ENCODE measurements around the gene ZFP62.
"Not testable (repeated sequence)": the region's sequence is repeated elsewhere in the genome, so short reads cannot be mapped to it uniquely, and the experiment has no call there.

ZFP62 gene

GRCh38 chr5:180831139-180832093, 29.7 kb downstream of the ZFP62 start:
- Histone ChIP-seq H3K27me3 (replicated peaks) (no peaks in the 10 kb centered on the region), H3K27ac (peak overlapping the region; percentile 76), H3K36me3 (replicated peaks) (no peaks in the 10 kb centered on the region), H3K4me3 (ENCODE audit: low read depth, low read length) (peak overlapping the region; percentile 80)
- TF ChIP-seq CTCF (IDR thresholded peaks at IDR 0.05; ENCODE audit: low read depth, low read length, missing control alignments), result no peak
- in situ Hi-C loops (cut with HindIII; ENCODE audit: low pct_ligation_motif_present, low sequenced_read_pairs), result no loop called here
- peak; percentile 49 for DNase-seq

DNA sequence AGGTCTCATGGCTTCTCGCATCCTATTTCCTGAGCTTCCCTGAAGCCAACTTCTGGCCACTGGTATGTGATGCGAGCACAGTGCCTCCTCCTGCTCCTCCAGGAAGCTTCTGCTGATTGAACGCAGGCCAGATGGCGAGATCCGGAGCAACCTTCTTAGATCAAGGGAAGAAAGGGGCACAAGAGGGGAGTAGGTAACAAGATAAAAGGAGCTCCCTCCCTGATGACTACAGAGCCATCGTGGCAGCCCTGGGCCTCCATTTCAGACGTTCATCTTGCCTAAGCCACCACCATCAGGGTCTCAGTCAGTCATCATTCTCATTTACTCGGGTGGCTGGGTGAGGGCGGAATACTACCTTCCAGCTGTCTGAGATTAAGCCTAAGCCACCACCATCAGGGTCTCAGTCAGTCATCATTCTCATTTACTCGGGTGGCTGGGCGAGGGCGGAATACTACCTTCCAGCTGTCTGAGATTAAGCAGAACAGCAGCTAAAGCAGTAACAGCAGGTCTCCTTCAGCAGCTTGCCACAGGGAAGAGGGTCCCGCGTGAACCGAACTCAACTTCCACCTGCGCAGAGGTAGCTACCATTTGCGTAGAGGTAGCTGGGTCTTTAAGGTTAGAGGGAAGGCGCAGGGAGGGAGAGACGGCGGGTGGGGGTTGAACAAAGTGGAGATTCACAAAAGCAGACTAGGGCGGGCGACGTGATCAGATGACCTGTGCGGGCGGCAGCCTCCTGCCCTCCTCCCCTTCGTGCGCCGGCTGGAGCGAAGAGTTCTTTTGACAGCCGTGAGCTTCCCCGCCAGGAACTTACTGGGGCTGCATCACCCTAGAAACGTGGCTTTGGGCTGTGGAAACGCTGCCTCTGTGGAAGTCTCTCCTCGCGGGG, 30.6 kb downstream of the ZFP62 start:
- no peak for DNase-seq
- TF ChIP-seq CTCF (IDR thresholded peaks at IDR 0.05; ENCODE audit: low read depth, low read length, missing control alignments), result no peak
- peak overlapping the region; percentile 76 for H3K27ac ChIP-seq
- H3K4me3 ChIP-seq (ENCODE audit: low read depth, low read length), result peak overlapping the region; percentile 80
- H3K27me3 ChIP-seq (replicated peaks), result no peaks in the 10 kb centered on the region
- H3K36me3 ChIP-seq (replicated peaks), result no peaks in the 10 kb centered on the region
- in situ Hi-C loops (cut with HindIII; ENCODE audit: low pct_ligation_motif_present, low sequenced_read_pairs), result no loop called here

DNA sequence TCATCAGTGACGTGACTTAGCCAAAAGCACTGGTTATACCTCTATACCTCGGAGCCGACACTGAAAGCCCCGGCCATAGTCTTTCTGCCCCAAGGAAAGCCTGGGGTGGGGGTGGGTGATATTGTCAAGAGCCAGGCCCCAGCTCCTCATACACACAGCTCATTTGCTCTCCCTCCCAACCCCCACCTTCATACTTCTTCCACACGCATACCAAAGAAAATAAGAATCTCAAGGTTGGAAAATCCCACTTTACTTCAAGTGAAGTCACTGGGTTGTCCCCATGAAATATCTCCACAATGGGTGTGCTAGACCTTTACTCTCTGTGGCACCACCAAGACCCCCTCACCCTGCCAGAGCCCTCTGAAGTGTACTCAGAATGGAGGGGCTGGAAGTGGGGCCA, 31.4 kb downstream of the ZFP62 start:
- H3K27ac ChIP-seq, result no peak overlapping the region
- in situ Hi-C loops (cut with HindIII; ENCODE audit: low pct_ligation_motif_present, low sequenced_read_pairs), result no loop called here
- no peak for TF ChIP-seq CTCF (IDR thresholded peaks at IDR 0.05; ENCODE audit: low read depth, low read length, missing control alignments)
- no peak overlapping the region for H3K4me3 ChIP-seq (ENCODE audit: low read depth, low read length)
- no peaks in the 10 kb centered on the region for H3K27me3 ChIP-seq (replicated peaks)
- no peak for DNase-seq
- no peaks in the 10 kb centered on the region for H3K36me3 ChIP-seq (replicated peaks)

DNA sequence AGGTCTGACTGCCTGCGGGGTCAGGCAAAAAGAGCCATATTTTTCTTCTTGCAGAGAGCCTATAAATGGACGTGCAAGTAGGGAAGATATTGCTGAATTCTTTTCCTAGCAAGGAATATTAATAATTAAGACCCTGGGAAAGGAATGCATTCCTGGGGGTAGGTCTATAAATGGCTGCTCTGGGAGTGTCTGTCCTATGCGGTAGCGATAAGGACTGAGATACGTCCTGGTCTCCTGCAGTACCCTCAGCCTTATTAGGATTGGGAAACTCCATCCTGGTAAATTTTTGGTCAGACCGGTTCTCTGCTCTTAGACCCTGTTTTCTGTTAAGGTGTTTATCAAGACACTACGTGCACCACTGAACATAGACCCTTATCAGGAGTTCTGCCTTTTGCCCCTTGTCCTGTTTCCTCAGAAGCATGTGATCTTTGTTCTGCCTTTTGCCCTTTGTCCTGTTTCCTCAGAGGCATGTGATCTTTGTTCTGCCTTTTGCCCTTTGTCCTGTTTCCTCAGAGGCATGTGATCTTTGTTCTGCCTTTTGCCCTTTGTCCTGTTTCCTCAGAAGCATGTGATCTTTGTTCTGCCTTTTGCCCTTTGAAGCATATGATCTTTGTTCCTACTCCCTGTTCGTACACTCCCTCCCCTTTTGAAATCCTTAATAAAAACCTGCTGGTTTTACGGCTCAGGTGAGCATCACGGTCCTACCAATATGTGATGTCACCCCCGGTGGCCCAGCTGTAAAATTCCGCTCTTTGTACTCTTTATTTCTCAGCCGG, 32.1 kb downstream of the ZFP62 start:
- DNase-seq; in situ Hi-C loops (cut with HindIII; ENCODE audit: low pct_ligation_motif_present, low sequenced_read_pairs); H3K27me3 ChIP-seq (replicated peaks); H3K4me3 ChIP-seq (ENCODE audit: low read depth, low read length); H3K27ac ChIP-seq; H3K36me3 ChIP-seq (replicated peaks): not testable (repeated sequence)

GRCh38 chr5:180827374-180827773, 33.7 kb downstream of the ZFP62 start:
- H3K27me3 ChIP-seq (replicated peaks); H3K4me3 ChIP-seq (ENCODE audit: low read depth, low read length); H3K27ac ChIP-seq; DNase-seq; in situ Hi-C loops (cut with HindIII; ENCODE audit: low pct_ligation_motif_present, low sequenced_read_pairs); H3K36me3 ChIP-seq (replicated peaks): not testable (repeated sequence)

GRCh38 chr5:180825768-180826525, 35.1 kb downstream of the ZFP62 start:
- TF ChIP-seq CTCF (IDR thresholded peaks at IDR 0.05; ENCODE audit: low read depth, low read length, missing control alignments), result no peak
- H3K27me3 ChIP-seq (replicated peaks), result no peaks in the 10 kb centered on the region
- H3K4me3 ChIP-seq (ENCODE audit: low read depth, low read length), result no peak overlapping the region
- H3K36me3 ChIP-seq (replicated peaks), result no peaks in the 10 kb centered on the region
- in situ Hi-C loops (cut with HindIII; ENCODE audit: low pct_ligation_motif_present, low sequenced_read_pairs), result no loop called here
- H3K27ac ChIP-seq, result no peak overlapping the region
- peak; percentile 87 for DNase-seq

All from brain microvascular endothelial cell (primary cell).